HK-2 (cell line): ENCODE results near the gene TBX2.
A peak's percentile ranks its signal among the peaks of the same experiment; 100 is the strongest.
"Not testable (repeated sequence)": the region's sequence is repeated elsewhere in the genome, so short reads cannot be mapped to it uniquely, and the experiment has no call there.

Experiments
- DNase-seq: peaks from one replicate; pipeline ENCODE4 v3.0.0-alpha.2; 2018; ENCODE audit not compliant: unreplicated experiment

Gene TBX2

DNA sequence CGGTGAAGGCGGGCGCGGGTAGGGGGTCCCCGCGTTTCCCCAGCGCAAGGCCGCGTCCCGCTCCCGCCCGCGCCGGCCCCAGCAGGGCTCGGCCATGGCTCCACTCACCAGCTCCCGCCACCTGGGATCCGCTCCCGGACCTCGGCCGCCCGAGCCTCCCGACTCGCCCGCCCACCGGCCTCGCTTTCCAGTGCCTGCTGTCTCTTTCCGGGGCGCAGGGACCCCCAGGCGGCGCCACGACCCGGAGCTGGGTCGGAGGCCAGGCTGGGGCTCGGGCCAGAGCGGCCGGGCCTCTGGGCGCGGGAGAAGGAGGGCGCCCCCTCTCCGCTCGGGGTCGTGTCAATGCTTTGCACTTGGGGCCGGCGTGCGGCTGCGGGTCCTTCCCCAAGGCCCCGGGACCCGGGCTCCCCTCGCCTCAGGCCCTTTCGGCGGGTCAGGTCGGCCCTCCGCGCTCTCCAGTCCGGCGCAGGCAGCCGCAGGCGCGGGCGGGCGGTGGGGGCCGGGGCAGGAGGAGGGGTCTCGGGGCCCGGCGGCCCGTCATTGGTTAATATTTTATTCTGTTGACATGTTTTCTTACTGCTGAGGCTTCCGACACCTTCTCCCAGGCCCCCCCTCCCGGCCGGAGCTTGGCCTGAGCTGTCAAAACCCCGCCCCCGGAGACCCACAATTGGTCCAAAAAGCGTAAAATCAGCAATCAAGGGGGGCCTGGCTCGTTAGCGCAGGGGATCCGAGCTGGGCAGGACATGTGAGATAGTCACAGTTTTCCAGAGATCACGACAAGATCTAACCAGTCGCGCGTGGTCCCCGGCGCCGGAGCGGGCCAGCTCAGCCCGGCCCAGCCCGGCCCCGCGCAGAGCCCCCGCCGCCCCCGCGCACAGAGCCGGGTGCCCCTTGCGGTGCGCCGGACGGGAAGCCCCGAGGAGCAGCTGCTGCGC lies at the start of gene TBX2:
TBX2 (plus strand) TSS at position 713 of the 935 bp plus-strand sequence. CDS start 334 bp downstream, outside the sequence.
- peak; percentile 65 for DNase-seq

DNA sequence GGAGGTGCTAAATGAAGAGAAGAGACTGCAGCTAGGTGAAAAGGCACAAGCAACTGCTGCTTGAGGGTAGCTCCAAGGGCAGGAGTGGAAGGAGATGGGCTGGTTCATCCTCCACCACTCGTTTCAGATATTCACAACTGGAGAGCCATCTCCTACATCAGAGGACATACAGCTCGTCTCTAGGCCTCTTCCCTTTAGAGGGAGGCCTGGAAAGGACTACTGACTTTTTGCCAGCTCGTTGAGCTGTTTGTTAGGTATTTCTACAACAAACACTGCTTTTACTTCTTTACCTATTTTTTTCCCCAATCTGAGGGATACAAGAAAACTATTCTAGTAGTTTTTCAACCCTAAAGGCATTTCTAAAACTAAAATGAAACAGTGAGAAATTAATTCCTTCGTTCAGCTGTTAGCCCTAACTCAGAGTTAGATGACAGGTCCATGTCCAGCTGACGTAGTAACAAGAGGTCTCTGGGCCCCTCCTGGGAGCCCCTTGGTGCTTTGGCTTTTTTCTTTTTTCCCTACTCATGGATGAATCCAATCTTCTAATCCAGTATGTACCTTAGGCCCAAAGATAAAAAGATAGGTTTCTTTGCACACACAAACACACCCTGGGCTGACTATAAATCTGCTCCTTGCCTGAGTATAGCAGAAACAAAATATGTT lies 47.8 kb upstream of the TBX2 start:
- DNase-seq = no peak

DNA sequence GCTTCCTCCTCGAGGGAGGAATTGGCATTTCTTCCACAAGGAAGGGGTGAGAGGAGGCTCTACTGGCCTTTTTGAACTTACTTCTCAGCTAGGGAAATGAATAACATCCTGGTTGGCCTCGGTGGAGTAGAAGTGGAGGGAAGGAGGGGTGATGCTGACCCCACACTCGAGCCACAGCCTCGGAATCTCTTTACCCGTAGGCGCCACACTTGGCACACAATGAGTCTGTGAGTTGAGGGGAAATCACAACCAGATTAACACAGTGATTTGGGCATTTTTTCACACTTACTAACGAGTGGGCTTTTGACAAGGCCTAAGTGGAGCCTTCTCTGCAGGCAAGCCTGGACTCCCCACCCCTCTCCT lies 47.3 kb upstream of the TBX2 start:
- no peak for DNase-seq

DNA sequence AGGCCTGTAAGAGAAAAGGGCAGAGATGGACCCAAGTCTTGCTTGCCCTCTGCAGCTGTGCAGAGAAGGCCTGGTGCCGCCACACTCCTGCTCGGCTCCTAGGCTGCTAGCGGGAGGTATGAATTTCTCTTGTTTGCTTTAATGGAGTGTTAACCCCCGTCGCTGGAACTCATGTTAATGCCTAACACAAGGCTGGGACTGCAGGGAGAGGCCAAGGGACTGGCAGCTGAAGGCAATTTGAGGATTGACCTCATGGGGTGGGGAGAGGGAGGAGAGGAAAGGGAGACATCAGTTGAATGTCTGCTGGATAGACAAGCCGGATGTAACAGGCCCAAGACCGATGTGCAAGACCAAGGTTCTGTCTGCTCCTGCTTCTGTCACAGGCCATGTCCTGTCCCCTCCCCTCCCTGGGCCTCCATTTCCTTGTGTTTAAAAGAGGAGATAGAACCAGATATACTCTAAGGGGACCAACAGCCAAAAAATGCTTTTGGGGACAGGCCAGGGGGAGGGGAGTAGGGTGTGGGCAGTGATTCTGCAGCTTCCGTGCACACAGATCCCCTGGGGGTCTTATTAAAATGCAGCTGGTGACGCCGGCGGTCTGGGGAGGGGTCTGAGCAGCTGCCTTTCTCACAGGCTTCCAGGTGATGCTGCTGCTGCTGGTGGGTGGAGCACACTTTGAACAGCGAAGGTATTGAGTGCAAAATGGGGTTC lies 46.7 kb upstream of the TBX2 start:
- DNase-seq = no peak

DNA sequence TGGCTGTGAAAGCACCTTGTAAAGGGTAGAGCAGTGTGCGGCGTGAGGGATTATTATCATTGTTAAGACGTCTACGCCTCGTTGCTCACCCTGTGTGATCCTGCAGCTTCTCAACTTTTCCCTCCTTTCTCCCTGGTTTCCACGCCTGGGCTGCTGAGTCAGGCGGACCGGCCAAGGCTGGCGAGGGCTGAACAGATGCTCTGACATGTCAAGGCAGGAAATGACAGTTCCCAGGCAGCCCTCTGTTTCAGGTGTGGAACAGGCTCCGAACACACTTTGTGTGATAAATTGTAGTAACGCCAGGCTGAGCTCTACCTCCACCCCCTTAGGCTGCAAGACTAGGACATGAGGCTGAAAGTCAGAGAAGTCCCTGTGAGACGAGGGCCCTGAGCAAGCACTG lies 46.0 kb upstream of the TBX2 start:
- DNase-seq = no peak

DNA sequence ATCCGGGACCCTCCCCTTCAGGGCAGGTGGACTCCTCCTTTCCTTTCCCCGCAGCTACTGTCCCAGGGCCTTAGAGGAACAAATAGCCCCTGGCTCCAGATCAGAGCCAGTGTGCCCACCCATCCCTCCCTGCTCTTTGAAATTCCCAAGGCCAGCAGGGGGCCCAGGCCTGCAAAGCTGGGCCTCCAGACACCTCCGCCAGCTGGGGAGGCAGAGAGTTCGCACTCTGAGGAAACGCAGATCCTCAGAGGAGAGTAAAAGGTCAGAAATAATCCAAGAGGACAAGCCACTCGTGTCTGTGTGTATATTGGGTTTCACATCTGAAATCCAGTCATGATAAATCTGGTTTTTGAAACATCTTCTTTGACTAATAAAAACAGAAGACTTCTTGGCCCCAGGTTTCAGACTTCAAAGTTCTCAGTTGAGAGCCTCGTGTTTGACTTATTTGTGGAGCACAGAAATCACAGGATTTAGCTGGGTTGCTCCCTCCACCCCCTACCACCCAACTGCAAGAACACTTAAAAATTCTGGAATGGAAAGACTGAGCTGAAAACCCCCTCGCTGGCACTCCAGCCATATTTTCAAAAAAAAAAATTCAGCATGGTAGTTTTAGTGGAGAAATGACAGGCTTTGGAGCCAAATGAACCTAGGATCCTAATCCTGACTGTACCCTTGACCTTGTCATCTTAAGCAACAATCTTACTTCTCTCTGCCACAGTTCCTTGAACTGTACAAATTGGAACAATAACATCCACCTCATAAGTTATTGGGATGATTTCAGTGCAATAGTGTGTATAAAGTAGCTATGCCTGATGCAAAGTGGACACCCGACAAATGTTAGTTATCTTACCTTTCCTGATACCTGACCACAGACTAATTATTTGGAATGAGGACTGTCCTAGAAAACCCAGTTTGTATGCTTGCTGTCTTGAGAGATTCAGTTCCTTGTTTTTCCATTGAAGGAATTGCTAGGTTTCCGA lies 44.5 kb upstream of the TBX2 start:
- no peak for DNase-seq

DNA sequence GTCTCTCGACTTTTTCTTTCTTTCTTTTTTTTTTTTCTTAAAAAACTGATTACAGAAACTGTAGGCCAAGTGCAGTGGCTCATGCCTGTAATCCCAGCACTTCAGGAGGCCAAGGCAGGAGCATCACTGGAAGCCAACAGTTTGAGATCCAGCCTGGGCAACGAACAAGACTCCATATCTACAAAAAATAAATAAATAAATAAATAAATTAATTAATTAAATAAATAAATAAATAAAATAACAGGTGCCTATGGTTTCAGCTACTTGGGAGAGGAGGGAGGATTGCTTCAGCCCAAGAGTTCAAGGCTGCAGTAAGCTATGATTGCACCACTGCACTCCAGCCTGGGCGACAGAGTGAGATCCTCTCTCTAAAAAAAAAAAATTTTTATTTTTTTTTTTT lies 42.6 kb upstream of the TBX2 start:
- DNase-seq = not testable (repeated sequence)

DNA sequence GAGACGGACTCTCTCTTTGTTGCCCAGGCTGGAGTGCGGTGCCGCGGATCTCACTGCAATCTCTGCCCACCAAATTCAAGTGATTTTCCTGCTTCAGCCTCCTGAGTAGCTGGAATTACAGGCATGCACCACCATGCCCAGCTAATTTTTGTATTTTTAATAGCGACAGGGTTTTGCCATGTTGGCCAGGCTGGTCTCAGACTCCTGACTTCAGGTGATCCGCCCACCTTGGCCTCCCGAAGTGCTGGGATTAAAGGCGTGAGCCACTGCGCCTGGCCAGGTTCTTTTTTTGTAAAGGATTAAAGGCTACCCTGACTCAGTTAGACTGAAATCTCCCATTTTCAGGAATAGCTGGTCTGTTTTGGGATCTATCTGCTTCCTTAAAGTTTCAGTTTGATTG lies 40.1 kb upstream of the TBX2 start:
- not testable (repeated sequence) for DNase-seq

DNA sequence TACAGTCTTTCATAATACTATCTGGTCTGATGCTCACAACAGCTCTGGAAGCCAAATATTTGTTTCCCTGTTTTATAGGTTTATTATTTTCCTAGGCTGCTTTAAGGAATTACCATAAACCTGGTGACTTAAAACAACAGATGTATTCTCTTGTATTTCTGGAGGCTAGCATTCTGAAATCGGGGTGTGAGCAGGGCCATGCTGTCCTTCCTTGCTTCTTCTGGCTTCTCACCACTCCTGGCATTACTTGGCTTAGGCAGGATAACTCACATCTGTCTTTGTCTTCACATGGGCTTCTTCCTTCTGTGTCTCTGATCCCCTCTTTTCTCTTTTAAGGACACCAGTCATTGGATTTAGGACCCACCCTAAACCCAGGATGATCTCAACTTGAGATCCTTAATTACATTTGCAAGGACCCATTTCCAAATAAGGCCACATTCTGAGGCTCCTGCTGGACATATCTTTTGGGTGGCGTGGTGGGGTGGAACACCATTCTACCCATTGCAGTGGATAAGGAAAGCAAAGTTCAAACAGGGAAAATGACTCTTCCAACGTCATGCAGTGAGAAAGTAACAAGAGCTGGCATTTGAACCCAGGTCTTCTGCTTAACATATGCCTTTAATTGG lies 39.2 kb upstream of the TBX2 start:
- no peak for DNase-seq

DNA sequence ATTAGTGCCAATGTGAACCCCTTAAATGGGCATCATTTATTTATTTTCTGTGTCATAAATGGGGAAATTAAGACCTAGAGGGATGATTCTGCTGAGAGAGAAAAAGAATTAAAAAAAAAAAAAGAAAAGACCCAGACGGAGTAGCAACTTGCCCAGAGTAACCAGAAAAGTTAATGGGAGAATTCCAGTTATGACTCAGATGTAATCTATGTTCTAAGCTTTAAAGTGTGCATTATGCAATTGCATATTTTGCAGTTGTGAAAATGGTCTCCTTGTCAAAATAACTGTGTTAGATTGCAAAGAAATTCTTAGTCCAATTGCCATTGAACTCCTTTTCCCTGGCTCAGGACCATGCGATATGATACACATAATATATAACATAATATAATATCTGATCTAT lies 38.6 kb upstream of the TBX2 start:
- no peak for DNase-seq

DNA sequence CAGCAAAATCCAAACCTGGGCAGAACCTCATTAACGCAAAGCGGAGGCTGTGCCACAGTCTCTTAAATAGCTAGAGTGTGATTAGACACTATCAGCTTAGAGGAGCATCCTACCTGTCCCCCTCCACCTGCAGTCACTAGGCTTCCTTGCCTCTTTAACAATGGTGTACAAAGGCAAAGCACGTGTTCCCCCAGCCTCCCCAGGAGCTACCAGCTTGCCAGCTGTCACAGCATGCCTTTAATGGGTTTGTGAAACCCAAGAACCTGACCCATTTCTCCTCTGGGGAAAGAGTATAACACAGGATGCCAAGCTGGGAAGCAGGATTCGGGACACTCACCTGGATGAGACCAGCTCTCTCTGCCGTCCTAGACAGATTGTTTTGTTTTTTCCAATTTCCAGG lies 37.2 kb upstream of the TBX2 start:
- no peak for DNase-seq

DNA sequence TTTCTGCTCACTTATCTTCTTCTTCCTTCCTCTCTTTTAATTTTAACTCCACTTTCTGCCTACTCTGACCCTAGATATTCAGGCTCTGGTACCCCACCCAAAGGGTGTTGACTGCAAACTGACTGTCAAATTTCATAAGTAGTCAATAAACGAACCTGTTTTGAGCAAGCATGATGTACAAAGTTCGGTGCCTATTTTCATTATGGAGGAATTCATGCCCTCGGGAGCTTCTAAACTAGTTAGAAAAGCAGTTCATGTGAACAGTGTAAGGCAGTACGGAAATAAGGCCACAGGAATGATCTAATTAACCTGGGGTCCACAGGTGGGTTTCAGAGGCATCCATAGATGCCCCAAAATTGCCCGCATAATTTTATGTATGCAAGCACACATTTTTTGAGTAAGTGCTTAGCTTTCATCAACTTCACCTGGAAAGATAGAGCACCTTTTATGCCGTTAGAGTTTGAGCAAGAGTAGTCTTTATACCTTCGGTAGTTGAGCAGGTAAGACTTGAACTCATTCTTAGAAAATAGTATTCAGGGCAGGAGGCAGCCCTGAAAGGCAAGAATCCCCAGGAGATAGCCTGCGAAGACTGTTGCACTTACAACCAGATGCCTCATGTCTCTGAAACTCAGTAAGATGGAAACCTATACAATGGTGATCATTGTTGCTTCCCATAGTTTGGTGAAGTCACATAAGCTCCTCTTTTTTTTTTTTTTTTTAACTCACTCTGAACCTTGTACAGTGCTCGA lies 36.6 kb upstream of the TBX2 start:
- no peak for DNase-seq

DNA sequence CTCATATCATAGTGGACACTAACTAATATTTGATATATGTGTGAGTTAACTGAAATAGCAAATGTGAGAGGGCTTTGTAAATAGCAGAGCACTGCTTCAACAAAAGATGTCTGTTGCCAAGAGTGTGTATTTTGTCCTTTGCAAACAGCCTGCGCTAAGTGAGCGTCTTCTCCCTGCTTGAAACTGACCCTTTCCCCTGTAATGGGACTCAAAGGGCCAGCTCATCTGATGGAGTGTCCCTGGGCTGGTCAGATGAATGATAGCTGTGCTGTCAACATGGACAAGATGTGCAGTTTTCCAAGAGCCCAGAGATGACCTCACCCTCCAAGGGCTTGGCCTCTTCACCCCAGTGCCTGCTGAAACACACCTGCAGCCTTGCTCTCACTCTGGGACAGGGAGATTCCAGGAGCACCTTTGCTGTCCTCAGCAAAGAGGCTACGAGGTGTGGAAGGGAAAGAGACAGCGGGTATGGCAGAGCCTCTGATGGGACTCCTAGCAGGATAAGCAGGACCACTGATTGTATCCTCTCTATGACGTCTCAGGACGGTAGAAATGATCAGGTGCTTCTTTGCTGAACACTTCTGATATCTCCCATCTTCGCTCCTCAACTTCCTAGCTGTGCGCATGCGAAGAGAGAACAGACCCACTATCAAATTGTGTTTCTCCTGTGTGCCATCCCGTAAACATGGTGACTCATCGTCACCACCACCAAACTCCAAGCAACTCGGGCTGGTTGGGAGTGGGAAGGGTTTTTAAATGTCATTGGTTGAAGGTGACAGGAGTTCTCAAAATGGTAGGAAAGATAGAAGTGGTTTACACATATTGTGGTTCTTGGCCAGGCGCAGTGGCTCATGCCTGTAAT lies 35.8 kb upstream of the TBX2 start:
- DNase-seq = no peak

DNA sequence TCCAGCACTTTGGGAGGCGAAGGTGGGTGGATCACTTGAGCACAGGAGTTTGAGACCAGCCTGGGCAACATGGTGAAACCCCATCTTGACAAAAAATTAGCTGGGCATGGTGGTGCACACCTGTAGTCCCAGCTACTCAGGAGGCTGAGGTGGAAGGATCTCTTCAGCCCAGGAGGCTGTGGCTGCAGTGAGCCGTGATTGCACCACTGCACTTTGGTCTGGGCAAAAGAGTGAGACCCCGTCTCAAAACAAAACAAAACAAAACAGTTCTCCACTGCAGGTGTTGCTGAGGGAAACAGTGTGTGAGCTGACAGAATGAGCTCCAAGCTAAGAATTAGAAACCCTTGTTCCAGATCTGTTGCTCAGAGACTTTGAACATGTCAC lies 35.2 kb upstream of the TBX2 start:
- no peak for DNase-seq

DNA sequence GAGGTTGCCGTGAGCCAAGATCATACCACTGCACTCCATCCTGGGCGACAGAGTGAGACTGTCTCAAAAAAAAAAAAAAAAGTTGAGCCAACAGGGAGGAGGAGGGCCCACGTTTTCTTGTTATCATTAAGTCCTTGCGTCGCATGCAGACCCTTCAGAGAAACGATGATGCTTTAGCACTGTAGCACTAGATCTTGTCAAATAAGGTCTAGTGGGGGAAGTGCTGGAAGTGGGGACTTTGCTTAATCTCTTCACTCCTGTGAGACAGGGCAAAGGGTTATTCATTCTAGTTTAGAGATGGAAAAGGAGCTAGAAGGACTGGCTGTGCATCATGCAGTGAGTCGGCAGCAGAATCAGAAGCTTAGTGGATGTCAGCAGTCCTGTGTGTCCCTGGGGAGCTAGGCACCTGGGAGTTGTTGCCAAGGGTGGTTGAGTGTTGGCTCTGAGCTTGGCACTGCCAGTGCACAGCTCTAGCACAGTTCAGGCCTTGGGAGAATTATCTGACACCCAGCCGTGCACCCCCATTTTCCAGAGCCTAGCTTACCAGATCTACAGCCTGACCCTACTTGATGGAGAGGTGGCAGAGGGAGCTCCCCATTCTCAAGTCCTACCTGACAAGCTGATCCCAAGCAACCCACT lies 33.4 kb upstream of the TBX2 start:
- no peak for DNase-seq

DNA sequence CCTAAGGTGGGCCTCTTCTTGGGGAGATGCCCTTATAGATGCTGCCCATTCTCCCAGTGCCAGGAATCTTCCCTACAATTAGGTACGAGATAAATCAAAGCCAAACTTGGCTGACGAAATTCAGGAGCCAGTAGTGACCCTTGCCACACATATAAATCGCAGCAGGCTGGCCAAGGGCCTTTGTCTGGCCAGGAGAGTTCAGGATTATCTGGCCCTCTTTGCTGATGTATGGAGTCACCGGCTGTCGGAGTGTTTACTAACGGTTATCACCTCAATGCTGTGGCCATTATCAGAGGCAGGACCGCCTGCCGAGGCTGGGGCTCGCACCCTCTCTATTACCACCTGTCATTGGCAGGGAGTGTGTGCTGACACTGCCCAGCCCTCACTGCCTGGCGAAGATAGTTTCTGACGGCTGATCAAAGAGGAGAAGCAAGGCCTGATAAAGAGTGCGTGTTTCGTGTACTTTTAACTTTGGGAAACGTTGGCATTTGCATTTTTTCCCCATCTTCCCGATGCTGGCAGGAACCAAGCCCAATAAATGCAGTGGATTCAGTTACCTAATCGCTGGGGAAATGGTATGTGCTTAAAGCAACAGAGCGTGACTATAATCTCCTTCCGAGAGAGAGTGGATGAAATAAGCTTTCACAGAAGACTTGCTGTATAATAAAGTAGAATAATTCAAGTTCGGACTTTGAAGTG lies 32.8 kb upstream of the TBX2 start:
- DNase-seq = no peak

DNA sequence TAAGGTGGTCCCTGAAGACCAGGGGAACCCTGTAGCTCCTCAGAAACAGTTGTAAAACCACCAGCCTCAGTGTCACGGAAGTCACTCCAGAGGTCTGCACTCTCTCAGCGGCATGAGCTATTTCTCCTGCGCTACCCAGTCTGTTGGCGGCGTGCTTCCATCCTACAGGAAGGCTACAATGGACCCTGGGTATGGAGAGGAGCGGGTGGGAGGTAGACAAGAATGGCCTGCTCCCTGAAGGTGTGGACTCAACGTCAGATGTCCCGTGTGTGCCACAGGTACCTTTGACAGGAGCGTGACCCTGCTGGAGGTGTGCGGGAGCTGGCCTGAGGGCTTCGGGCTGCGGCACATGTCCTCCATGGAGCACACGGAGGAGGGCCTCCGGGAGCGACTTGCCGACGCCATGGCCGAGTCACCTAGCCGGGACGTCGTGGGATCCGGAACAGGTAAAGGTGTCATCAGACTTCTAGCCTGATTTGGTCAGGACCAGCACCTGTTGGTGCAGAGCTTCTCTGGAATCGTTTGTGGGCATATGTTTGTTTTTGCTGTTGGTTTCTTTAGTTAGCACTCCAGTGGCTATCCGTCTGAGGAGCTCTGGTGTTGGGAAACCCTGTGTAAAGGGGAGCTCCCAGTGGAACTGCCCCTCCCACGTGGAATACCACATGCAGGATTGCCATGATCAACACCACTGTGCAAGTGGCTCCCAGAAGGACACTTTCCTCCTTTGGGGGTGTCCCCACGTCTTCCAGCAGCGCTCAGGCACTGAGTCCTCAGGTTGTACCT lies 31.4 kb upstream of the TBX2 start:
- no peak for DNase-seq
